ENCODE data around the gene ATRNL1.

GRCh38 chr10:115103700-115104099 is 10.5 kb downstream of the ATRNL1 start:
- TF ChIP-seq CTCF (IDR thresholded peaks at IDR 0.05; ENCODE audit: low read depth, low read length, missing input control) (no peak), MAX (IDR thresholded peaks at IDR 0.05) (no peak), GABPA (IDR thresholded peaks at IDR 0.05 in 1 of 2, conservative IDR thresholded peaks at IDR 0.05 in 1 of 2) (no peak), TAF1 (conservative IDR thresholded peaks at IDR 0.05) (no peak), REST (IDR thresholded peaks at IDR 0.05) (no peak), ATF3 (IDR thresholded peaks at IDR 0.05) (no peak), RAD21 (IDR thresholded peaks at IDR 0.05) (no peak), YY1 (IDR thresholded peaks at IDR 0.05) (no peak), FOXA1 (IDR thresholded peaks at IDR 0.05) (no peak), EGR1 (IDR thresholded peaks at IDR 0.05; ENCODE audit: low read depth in 2 of 2) (no peak), SP1 (IDR thresholded peaks at IDR 0.05) (no peak), ZBTB33 (IDR thresholded peaks at IDR 0.05) (no peak), HNF4A (conservative IDR thresholded peaks at IDR 0.05) (no peak)

Measured in liver (tissue), 3 donors.